Caco-2 (cell line): ENCODE measurements around the gene GPC6. TPM values are rescaled to one million over a fixed set of nuclear protein-coding genes. Genes with fewer than 3 reads are reported as not detected.

Experiments
- BruUV-seq: library from RNA; stranded (reverse); fragments of 400-500 nt; replicated peaks from 2 replicates; lab custom pipeline; 2021; lab: Mats Ljungman, UMichigan
- CTCF ChIA-PET: fragments of 300-600 bp; sonication (Branson Sonifier 250); formaldehyde crosslinking; loops from one replicate; lab custom pipeline; 2022; ENCODE audit warnings: antibody characterized with exemption; lab: Charles Lee
- POLR2A ChIA-PET: fragments of 300-600 bp; sonication (Branson Sonifier 250); formaldehyde crosslinking; loops from one replicate; lab custom pipeline; 2022; ENCODE audit warnings: antibody characterized with exemption; lab: Charles Lee
- DNase-seq, 2 experiments: peaks; one replicate each; pipeline versions ENCODE4 v3.0.0 to v3.0.0-alpha.2; 2020 to 2022
- H3K27me3 ChIP-seq: replicated peaks from 2 replicates; pipeline ENCODE4 v1.6.0; 2011; ENCODE audit warnings: low read length; ENCODE audit not compliant: control insufficient read depth, insufficient read depth
- H3K36me3 ChIP-seq: 2 replicates; pipeline ENCODE4 v1.5.1; 2011; ENCODE audit warnings: low read length; ENCODE audit not compliant: control insufficient read depth, insufficient read depth
- H3K4me1 ChIP-seq: fragments of 250-450 bp; sonication (Bioruptor Pico); 2 replicates; pipeline ENCODE4 v1.5.1; 2020; ENCODE audit warnings: mild to moderate bottlenecking
- H3K4me3 ChIP-seq: 2 replicates; pipeline ENCODE4 v1.5.1; 2011; ENCODE audit warnings: low read depth, mild to moderate bottlenecking, control low read depth, low read length
- H3K9me3 ChIP-seq: fragments of 250-450 bp; sonication (Bioruptor Pico); 2 replicates; pipeline ENCODE4 v1.5.1; 2020; ENCODE audit warnings: mild to moderate bottlenecking, moderate library complexity
- H3K27ac Mint-ChIP-seq: one replicate; pipeline ENCODE4 v1.8.0; 2022; ENCODE audit warnings: mixed read lengths; ENCODE audit not compliant: unreplicated experiment
- H3K27me3 Mint-ChIP-seq: one replicate; pipeline ENCODE4 v1.8.0; 2022; ENCODE audit warnings: mixed read lengths; ENCODE audit not compliant: insufficient read depth, unreplicated experiment
- H3K36me3 Mint-ChIP-seq: one replicate; pipeline ENCODE4 v1.8.0; 2022; ENCODE audit warnings: mild to moderate bottlenecking, mixed read lengths; ENCODE audit not compliant: insufficient read depth, unreplicated experiment
- H3K4me1 Mint-ChIP-seq: one replicate; pipeline ENCODE4 v1.8.0; 2022; ENCODE audit warnings: low read depth, mixed read lengths; ENCODE audit not compliant: unreplicated experiment
- H3K4me3 Mint-ChIP-seq: one replicate; pipeline ENCODE4 v1.8.0; 2022; ENCODE audit warnings: mild to moderate bottlenecking, moderate library complexity, mixed read lengths; ENCODE audit not compliant: unreplicated experiment
- H3K9me3 Mint-ChIP-seq: one replicate; pipeline ENCODE4 v1.8.0; 2022; ENCODE audit warnings: mixed read lengths; ENCODE audit not compliant: unreplicated experiment
- CTCF ChIP-seq, 2 experiments: fragments of 200-600 bp in 1 of 2; IDR thresholded peaks; 1 replicate in 1 of 2; 2 replicates in 1 of 2; pipeline versions ENCODE4 v1.5.1 to v1.8.0; 2011 to 2022; ENCODE audit warnings: antibody characterized with exemption in 1 of 2, control low read depth in 1 of 2, inconsistent platforms in 1 of 2, low read depth in 1 of 2, low read length in 1 of 2, mild to moderate bottlenecking in 1 of 2, moderate library complexity in 1 of 2; ENCODE audit not compliant: insufficient read depth in 1 of 2, severe bottlenecking in 1 of 2, unreplicated experiment in 1 of 2
- intact Hi-C: fragments of 100-400 bp; cut with micrococcal nuclease; formaldehyde crosslinking; loops from one replicate; pipeline ENCODE4 v1.10.0; 2022; ENCODE audit not compliant: unreplicated experiment
- total RNA-seq: library from RNA; stranded (reverse); gene quantifications from 2 replicates; pipeline ENCODE4 v1.2.3, GENCODE V29; 2022

The GPC6 gene
- total RNA-seq, 1 experiment from 2014 or later, result 0.16 TPM

- Histone ChIP-seq H3K27me3 (no peaks in the 10 kb centered on the region; the same call in 1 of the 2 replicates), H3K4me1 (no peaks in the 10 kb centered on the region), H3K9me3 (no peaks in the 10 kb centered on the region), H3K36me3 (no peaks in the 10 kb centered on the region), H3K4me3 (no peak overlapping the region)
- TF ChIP-seq CTCF (IDR thresholded peaks at IDR 0.05; ENCODE audit: insufficient read depth in 1 of 2, low read depth in 1 of 2, low read length in 1 of 2, severe bottlenecking in 1 of 2, unreplicated experiment in 1 of 2), result no peak
- Mint-ChIP-seq H3K4me3 (no peak overlapping the region), H3K27ac (no peak overlapping the region), H3K4me1 (no peaks in the 10 kb centered on the region), H3K9me3 (no peaks in the 10 kb centered on the region), H3K36me3 (no peaks in the 10 kb centered on the region), H3K27me3 (no peaks in the 10 kb centered on the region)
- CTCF ChIA-PET, result no interaction called here
- intact Hi-C loops, result no loop called here
- BruUV-seq, result no TSS peak
- POLR2A ChIA-PET, result no interaction called here
- no peak for DNase-seq
Observed at GRCh38 chr13:94227255-94227879, 1000.8 kb downstream of the GPC6 start.

DNA sequence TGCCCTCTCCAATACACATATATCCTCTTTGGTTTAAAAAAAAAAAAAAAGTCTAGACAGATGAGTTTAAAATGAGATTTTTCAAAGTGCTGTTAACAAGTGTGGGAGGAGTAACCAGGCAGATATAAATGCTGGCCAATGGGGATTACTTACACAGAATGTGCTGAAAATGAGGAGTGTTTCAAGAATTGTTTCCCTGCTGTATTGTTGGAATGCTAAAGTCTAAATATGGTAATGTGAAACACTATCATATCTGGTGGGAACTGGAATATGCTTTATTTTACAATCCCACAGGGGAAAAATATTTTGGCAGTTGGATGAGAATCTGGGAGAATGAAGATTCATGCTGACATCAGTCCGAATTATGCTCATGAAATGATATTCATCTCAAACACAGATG lies 1002.2 kb downstream of the GPC6 start:
- no peaks in the 10 kb centered on the region for H3K27me3 Mint-ChIP-seq
- no peaks in the 10 kb centered on the region for H3K36me3 Mint-ChIP-seq
- no peak overlapping the region for H3K4me3 ChIP-seq
- DNase-seq, result no peak
- TF ChIP-seq CTCF (IDR thresholded peaks at IDR 0.05; ENCODE audit: insufficient read depth in 1 of 2, low read depth in 1 of 2, low read length in 1 of 2, severe bottlenecking in 1 of 2, unreplicated experiment in 1 of 2), result no peak
- H3K27ac Mint-ChIP-seq, result no peak overlapping the region
- ChIA-PET POLR2A (no interaction called here), CTCF (no interaction called here)
- no peak overlapping the region for H3K4me3 Mint-ChIP-seq
- no peaks in the 10 kb centered on the region for H3K4me1 Mint-ChIP-seq
- BruUV-seq, result no TSS peak
- no peaks in the 10 kb centered on the region; the same call in 1 of the 2 replicates for H3K27me3 ChIP-seq
- H3K36me3 ChIP-seq, result no peaks in the 10 kb centered on the region
- H3K4me1 ChIP-seq, result no peaks in the 10 kb centered on the region
- H3K9me3 ChIP-seq, result no peaks in the 10 kb centered on the region
- H3K9me3 Mint-ChIP-seq, result no peaks in the 10 kb centered on the region
- intact Hi-C loops, result no loop called here

DNA sequence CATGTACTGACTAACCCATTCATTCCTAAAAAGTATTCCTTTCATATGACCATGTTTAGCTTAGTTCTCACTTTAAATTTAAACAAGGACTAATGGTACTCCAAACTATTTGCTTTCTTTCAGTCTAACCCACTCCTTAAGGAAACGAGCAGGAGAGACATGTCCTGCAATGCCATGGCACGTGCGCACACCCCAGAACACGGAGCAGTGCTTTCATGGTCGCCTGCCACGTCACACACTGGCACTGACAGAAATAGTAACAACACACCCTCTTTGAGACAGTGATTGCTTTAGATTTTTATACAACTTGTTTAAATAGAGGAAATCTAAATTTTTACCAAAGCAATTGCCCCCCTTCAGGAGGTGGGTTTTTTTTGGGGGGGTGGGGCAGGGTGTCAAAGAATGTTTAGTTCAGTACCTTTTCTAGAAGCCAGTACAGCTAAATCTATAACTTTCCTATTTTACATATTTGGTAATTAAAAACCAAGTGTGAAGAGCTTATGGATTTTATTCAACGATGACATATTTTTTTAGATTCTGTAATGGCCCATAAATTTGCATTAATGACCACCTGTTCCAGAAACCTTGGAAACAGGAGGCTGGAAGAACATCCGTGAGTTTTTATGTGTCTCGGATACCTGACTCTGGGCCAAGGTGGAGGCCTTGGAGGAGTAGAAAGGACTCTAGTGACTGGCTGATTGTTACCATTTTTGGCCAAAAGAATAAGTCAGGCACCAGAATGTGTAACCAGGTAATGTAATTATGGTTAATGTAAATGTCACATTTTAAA lies 1005.7 kb downstream of the GPC6 start:
- DNase-seq, result no peak
- ChIA-PET CTCF (no interaction called here), POLR2A (no interaction called here)
- intact Hi-C loops, result no loop called here
- Histone ChIP-seq H3K4me3 (no peak overlapping the region), H3K27me3 (no peaks in the 10 kb centered on the region), H3K4me1 (no peaks in the 10 kb centered on the region), H3K36me3 (no peaks in the 10 kb centered on the region), H3K9me3 (no peaks in the 10 kb centered on the region)
- Mint-ChIP-seq H3K4me1 (no peaks in the 10 kb centered on the region), H3K27ac (no peak overlapping the region), H3K27me3 (peaks cover 3% of the 10 kb centered on the region), H3K9me3 (no peaks in the 10 kb centered on the region), H3K36me3 (no peaks in the 10 kb centered on the region), H3K4me3 (no peak overlapping the region)
- no peak for TF ChIP-seq CTCF (IDR thresholded peaks at IDR 0.05; ENCODE audit: insufficient read depth in 1 of 2, low read depth in 1 of 2, low read length in 1 of 2, severe bottlenecking in 1 of 2, unreplicated experiment in 1 of 2)
- no TSS peak for BruUV-seq
